RPMI7951 (cell line): ENCODE measurements around the gene FLNB. TPM values are rescaled to one million over a fixed set of nuclear protein-coding genes. Genes with fewer than 3 reads are reported as not detected.
"Not testable (repeated sequence)": the region's sequence is repeated elsewhere in the genome, so short reads cannot be mapped to it uniquely, and the experiment has no call there.

Source experiments
- DNase-seq: peaks from one replicate; pipeline ENCODE4 v3.0.0-alpha.2; 2012; ENCODE audit warnings: low read depth
- total RNA-seq: library from RNA; depleted of rRNA; stranded (reverse); fragments of >200 nt; shearing (Covaris generic); gene quantifications from 2 replicates; pipeline ENCODE4 v1.2.3, GENCODE V29; 2014; rRNA removed

The FLNB gene
- total RNA-seq, 1 experiment from 2014 or later: 104 TPM

- DNase-seq: not testable (repeated sequence)
Measured at GRCh38 chr3:58201451-58201850, 193.2 kb downstream of the FLNB start.

DNA sequence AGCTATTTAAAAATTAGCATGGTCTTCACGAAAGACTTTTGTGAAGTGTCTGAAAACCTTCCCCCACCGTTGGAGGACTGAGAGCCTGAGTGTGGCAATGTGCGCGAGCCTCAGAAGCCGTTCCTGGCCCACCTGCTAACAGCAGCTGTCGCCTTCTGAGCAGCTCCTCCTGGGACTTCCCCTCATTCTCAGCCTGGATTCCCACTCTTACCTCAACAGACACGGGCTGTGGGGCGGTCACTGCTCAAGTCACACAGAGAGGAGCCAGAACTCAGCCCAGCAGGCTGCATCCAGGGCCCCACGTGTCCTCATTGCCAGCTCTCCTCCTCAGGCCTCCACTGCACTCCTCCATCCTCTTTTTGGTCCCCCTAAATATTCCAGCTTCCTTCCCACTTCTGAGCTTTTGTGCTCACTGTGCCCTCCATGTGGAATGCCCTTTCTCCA, 194.7 kb downstream of the FLNB start:
- DNase-seq: no peak

DNA sequence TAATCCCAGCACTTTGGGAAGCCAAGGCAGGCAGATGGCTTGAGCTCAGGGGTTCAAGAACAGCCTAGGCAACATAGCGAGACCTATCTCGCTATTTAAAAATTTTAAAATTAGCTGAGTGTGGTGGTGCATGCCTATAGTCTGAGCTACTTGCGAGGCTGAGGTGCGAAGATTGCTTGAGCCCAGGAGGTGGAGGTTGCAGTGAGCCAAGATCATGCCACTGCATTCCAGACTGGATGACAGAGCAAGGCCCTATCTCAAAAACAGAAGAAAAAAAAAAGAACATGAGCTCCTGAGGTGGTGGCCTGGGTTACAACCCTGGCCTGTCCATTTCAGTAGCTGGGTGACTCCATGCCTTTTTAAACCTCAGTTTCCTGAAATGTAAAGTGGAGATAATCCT, 195.3 kb downstream of the FLNB start:
- DNase-seq: no peak

- DNase-seq: no peak
Measured at GRCh38 chr3:58204720-58205119, 196.5 kb downstream of the FLNB start.

DNA sequence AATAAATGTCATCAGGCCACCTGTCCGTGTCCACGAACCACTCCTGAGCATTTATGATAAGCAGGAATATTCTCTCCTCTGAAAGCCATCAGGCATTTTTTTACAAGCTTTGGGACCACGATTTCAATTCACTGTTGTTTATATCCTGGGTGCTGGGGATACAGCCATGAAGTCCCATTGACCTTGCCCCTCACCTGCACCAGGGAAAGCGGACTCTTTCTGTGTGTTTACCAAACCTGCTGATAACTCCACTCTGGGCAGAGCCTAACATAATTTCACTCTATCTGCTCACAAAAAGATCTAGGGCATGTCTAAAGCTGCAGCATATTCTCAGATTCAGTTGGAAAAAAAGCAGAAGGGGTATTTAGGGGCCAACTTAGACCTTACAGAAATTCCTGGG, 197.8 kb downstream of the FLNB start:
- no peak for DNase-seq

- peak; percentile 84 for DNase-seq
Measured at GRCh38 chr3:58206406-58207011, 198.3 kb downstream of the FLNB start.

GRCh38 chr3:58207954-58208353, 199.7 kb downstream of the FLNB start:
- DNase-seq: no peak

DNA sequence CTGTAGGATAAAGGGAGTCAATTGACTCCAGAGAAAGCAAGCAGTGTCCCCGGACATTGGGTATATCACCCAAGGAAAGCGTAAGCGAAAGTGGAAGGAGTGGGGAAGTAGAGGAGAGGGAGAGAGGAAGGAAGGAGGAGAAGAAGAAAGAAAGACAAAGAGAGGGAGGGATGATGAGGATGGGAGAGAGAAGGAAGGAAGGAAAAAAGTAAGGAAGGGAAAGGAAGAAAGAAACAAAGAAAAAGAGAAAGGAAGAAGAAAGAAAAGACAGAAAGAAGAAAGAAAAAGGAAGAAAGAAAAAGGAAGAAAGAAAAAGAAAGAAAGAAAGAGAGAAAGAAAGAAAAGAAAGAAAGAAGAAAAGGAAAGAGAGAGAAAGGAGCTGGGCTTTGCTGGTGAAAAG, 201.7 kb downstream of the FLNB start:
- DNase-seq: no peak

DNA sequence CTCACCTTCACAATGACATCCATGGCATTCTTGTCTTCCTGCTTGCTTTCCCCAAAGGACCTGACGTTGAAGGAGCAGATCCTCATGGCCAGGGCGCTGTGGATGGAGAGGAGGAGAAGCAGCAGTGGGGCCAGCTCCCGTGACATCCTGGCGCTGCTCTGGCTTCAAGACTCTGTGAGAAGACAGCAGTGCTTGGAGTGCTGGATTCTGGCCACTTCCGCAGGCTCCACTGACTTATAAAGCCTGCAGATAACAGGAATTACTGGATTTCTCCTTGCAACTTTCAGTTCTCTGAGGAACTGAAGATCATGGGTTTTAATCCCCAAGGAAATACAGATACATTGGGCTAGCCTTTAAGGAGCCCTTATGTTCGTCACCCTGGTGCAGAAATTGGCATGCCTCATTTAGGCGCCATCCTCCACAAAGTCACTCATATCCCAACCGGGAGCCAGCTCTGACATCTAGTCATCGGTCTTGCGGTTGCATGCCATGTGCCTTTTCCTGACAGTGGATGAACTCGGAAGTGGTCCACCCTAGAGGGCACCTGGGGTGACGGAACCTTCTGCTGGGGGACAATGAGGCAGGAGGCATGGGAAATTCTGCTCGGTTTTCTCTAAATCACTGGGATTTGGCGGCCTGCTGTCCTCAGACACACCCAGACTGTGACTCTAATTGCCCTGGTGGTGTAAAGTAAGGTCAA, 202.7 kb downstream of the FLNB start, which contains the start of gene DNASE1L3:
Gene DNASE1L3, minus strand, starts transcription at position 212 of the 700 bp plus-strand sequence. Its CDS starts 66 bp downstream, at position 146.
- no peak for DNase-seq

- DNase-seq: peak; percentile 54
Measured at GRCh38 chr3:58214484-58215316, 206.5 kb downstream of the FLNB start.

- DNase-seq: no peak
Measured at GRCh38 chr3:58215317-58216025, 207.2 kb downstream of the FLNB start.

DNA sequence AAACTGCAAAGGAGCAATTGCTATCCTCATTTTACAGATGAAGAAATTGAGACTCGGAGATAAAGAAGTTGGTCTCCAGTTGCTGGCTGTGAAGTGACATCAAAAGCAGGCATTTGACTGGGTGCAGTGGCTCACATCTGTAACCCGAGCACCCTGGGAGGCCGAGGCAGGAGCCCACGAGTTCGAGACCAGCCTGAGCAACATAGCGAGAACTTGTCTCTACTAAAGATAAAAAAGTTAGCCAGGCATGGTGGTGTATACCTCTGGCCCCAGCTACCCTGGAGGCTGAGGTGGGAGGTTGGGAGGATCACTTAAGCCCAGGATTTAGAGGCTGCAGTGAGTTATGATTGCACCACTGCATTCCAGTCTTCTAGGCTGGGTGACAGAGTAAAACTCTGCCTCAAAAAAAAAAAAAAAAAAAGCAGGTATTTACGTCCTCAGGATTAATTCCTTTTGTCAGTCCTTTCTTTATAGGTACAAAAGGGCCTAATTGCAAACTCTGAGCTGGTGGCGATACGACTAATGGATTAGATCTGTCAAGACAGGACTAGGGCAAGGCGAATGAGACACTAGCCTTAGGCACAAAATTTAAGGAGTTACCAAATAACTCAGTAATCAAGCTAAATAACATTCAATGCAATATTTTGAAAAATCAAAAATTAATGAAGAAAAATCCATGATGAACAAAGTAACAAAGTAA, 208.4 kb downstream of the FLNB start:
- no peak for DNase-seq

DNA sequence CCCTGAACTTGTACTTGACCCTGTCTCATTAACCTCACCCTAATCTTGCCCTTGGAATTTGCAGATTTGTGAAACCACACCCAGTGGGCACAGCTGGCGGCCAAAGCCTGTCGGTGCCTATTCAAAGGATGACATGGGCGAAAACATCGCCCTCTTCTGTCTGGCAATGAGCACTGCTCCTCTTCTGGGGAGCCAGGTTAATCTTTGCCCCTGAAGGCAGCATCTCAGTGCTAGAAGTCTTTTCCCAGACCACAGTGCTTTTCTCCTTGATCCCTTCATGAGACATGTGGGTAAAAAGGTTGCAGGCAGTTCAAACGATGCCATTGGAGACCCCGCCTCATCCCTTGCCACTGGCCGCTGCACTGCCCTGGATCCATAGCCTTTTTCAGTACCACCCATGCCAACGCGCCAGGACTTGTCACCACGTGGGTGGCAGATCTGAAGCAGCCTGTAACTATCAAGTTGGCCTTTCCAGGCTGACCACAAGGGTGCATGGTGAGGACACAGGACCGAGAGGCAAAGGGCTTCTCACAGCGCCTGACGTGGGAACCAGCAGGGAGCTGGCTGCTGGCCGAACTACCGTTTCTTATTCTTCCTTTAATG, 209.1 kb downstream of the FLNB start:
- DNase-seq: peak; percentile 87

DNA sequence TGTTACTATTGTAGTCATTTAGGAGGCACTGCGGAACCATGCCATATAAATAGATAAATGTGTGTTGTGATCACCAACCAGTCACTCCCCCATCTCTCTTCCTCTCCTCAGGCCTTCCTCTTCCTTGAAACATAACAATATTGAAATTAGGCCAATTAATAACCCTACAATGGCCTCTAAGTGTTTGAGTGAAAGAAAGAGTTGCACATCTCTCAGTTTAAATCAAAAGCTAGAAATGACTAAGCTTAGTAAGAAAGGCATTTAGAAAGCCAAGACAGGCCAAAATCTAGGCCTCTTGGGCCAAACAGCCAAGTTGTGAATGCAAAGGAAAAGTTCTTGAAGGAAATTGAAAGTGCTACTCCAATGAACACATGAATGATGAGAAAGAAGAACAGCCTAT, 210.7 kb downstream of the FLNB start:
- DNase-seq: no peak

Other genes starting within 250 kb of the FLNB start
- not detected in 2 replicates for gene DNASE1L3, start 202.6 kb downstream of the FLNB start, total RNA-seq
- 19.5 and 20.1 TPM in 2 replicates for gene ABHD6, start 229.4 kb downstream of the FLNB start, total RNA-seq